HepG2 (cell line): Measurements from ENCODE around the gene ZNF584. TPM values are rescaled to one million over a fixed set of nuclear protein-coding genes. Genes with fewer than 3 reads are reported as not detected.

ENCODE experiments used
- HMG20A ChIP-seq: IDR thresholded peaks from 2 replicates; pipeline ENCODE4 v1.6.1; 2016; ENCODE audit warnings: borderline replicate concordance
- HNRNPLL ChIP-seq: fragments of 200-400 bp; formaldehyde crosslinking; IDR thresholded peaks from 2 replicates; pipeline ENCODE4 v1.6.1; 2017; ENCODE audit warnings: mild to moderate bottlenecking, low read depth, low read length; ENCODE audit not compliant: poor library complexity, severe bottlenecking
- IRF2 ChIP-seq: IDR thresholded peaks from 2 replicates; pipeline ENCODE4 v1.6.1; 2018; ENCODE audit warnings: missing genetic modification reagents, missing compliant biosample characterization
- KDM3A ChIP-seq: IDR thresholded peaks from 2 replicates; pipeline ENCODE4 v1.6.1; 2018; ENCODE audit warnings: low read depth, missing compliant biosample characterization
- MTF1 ChIP-seq: sonication (generic); formaldehyde crosslinking; IDR thresholded peaks from 2 replicates; pipeline ENCODE4 v1.5.0; 2020; ENCODE audit warnings: missing genetic modification reagents
- SP140L ChIP-seq: sonication (generic); formaldehyde crosslinking; IDR thresholded peaks from 2 replicates; pipeline ENCODE4 v1.4.0; 2020; ENCODE audit warnings: missing genetic modification reagents, borderline replicate concordance
- ZBTB20 ChIP-seq: sonication (generic); formaldehyde crosslinking; IDR thresholded peaks from 2 replicates; pipeline ENCODE4 v1.8.1; 2023; ENCODE audit warnings: missing genetic modification reagents, low read depth, mild to moderate bottlenecking, borderline replicate concordance
- ZBTB7B ChIP-seq: sonication (generic); formaldehyde crosslinking; IDR thresholded peaks from 2 replicates; pipeline ENCODE4 v1.4.0; 2020; ENCODE audit warnings: missing genetic modification reagents
- ZFP36L2 ChIP-seq: sonication (generic); formaldehyde crosslinking; IDR thresholded peaks from 2 replicates; pipeline ENCODE4 v1.4.0; 2020; ENCODE audit warnings: missing genetic modification reagents
- ZNF138 ChIP-seq: sonication (generic); formaldehyde crosslinking; IDR thresholded peaks from 2 replicates; pipeline ENCODE4 v1.5.0; 2020; ENCODE audit warnings: mild to moderate bottlenecking, low read depth, missing genetic modification reagents
- ZNF558 ChIP-seq: sonication (generic); formaldehyde crosslinking; IDR thresholded peaks from 2 replicates; pipeline ENCODE4 v1.9.0; 2022; ENCODE audit warnings: mild to moderate bottlenecking, missing genetic modification reagents, borderline replicate concordance
- ZNF644 ChIP-seq: IDR thresholded peaks from 2 replicates; pipeline ENCODE4 v1.6.1; 2016; ENCODE audit warnings: low read depth
- ZNF713 ChIP-seq: sonication (generic); formaldehyde crosslinking; IDR thresholded peaks from 2 replicates; pipeline ENCODE4 v1.4.0; 2020; ENCODE audit warnings: mild to moderate bottlenecking, missing genetic modification reagents
- polyA plus RNA-seq, 8 experiments: library from polyadenylated mRNA; depleted of rRNA in 3 of 8; stranded (reverse) in 7 of 8; unstranded in 1 of 8; fragments of >200 nt; fragmentation: Illumina TruSeq in 4 of 8; extraction: Trizol in 4 of 8; gene quantifications; 2 replicates each; pipeline versions ENCODE4 v1.2.1 to v1.2.3, GENCODE V29; 2011 to 2016; ENCODE audit warnings: low read depth in 4 of 8, missing spikeins in 1 of 8, mixed read lengths in 1 of 8; ENCODE audit not compliant: insufficient read depth in 1 of 8
- total RNA-seq, 5 experiments: library from RNA; depleted of rRNA; stranded (reverse); fragments of >200 nt; fragmentation: Illumina TruSeq; extraction: Trizol; gene quantifications; 2 replicates each; pipeline ENCODE4 v1.2.3, GENCODE V29; 2016; ENCODE audit warnings: low read depth in 1 of 5
- TF ChIP-seq, protein P1 (sequence below): sonication (generic); formaldehyde crosslinking; IDR thresholded peaks from 2 replicates; pipeline ENCODE4 v1.8.1; 2022; ENCODE audit warnings: mild to moderate bottlenecking, missing genetic modification reagents
- TF ChIP-seq, protein P2 (sequence below): sonication (generic); formaldehyde crosslinking; IDR thresholded peaks from 2 replicates; pipeline ENCODE4 v1.5.0; 2020; ENCODE audit warnings: missing genetic modification reagents, mild to moderate bottlenecking, borderline replicate concordance
- TF ChIP-seq, protein P3 (sequence below): sonication (generic); formaldehyde crosslinking; IDR thresholded peaks from 2 replicates; pipeline ENCODE4 v1.4.0; 2020; ENCODE audit warnings: mild to moderate bottlenecking, missing genetic modification reagents
- TF ChIP-seq, protein P4 (sequence below): sonication (generic); formaldehyde crosslinking; IDR thresholded peaks from 2 replicates; pipeline ENCODE4 v1.9.0; 2021; ENCODE audit warnings: missing genetic modification reagents, mild to moderate bottlenecking, borderline replicate concordance
- TF ChIP-seq, protein P5 (sequence below): sonication (generic); formaldehyde crosslinking; conservative IDR thresholded peaks from 2 replicates; pipeline ENCODE4 v1.4.0; 2020; ENCODE audit warnings: missing genetic modification reagents
- TF ChIP-seq, protein P6 (sequence below): sonication (generic); formaldehyde crosslinking; IDR thresholded peaks from 2 replicates; pipeline ENCODE4 v1.4.0; 2020; ENCODE audit warnings: missing genetic modification reagents

ZNF584 gene
- total and polyA plus RNA-seq, 2 of the 13 experiments (the other 11 are each of a cell fraction or from before 2014, with no cell fraction given), result 2.4 to 7.0 TPM

DNA sequence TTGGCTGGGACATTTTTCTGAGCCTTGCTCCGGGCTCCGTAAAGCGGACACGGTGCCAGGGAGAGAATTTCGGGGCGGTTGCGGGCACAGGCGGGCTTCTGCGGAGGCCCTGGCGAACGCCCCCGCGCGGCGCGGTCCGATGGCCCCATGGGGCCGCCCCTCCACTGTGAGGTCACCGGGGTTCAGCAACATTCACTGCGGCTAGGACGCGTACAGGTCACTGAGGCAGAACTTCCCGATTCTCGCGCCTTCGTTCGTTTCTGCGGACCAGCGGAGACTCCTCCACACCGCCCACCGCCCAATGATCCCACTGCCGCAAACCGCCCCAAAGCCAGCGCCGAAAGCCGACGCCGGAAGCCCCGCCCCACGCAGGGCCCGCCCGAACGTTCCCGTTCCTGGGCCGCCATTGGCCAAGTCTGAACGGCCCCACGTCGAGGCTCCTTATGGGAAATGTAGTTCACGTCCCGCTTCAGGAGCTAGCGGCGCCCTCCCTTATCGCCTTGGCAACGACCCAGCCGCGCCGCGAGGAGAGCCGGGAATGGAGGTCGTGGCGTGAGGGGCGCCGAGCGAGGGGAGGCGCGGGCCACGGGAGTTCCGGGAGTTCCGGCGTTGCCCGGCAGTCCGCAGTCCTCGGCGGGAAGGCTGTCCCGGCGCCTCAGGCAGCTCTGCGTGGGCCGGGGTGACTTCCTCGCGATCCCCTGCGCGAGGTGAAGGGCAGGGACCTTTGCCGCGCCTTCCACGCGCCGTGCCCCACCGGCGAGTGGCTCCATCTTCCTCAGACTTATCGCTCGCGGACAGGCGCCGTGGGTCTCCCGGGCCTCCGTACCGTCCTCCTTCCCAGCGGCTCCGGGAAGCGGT lies at the start of gene ZNF584 (continued):
- TF ChIP-seq, protein P1, sequence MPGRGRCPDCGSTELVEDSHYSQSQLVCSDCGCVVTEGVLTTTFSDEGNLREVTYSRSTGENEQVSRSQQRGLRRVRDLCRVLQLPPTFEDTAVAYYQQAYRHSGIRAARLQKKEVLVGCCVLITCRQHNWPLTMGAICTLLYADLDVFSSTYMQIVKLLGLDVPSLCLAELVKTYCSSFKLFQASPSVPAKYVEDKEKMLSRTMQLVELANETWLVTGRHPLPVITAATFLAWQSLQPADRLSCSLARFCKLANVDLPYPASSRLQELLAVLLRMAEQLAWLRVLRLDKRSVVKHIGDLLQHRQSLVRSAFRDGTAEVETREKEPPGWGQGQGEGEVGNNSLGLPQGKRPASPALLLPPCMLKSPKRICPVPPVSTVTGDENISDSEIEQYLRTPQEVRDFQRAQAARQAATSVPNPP (CRISPR knock-in tag), result peak; percentile 58
- TF ChIP-seq ZNF138, result no peak; the same call in 1 of the 2 replicates
- TF ChIP-seq, protein P2, sequence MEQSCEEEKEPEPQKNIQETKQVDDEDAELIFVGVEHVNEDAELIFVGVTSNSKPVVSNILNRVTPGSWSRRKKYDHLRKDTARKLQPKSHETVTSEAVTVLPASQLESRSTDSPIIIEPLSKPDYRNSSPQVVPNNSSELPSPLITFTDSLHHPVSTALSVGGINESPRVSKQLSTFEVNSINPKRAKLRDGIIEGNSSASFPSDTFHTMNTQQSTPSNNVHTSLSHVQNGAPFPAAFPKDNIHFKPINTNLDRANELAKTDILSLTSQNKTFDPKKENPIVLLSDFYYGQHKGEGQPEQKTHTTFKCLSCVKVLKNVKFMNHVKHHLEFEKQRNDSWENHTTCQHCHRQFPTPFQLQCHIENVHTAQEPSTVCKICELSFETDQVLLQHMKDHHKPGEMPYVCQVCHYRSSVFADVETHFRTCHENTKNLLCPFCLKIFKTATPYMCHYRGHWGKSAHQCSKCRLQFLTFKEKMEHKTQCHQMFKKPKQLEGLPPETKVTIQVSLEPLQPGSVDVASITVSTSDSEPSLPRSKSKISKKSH (CRISPR knock-in tag), result peak; percentile 59; the same call in 1 of the 2 replicates
- no peak for TF ChIP-seq KDM3A (CRISPR knock-in tag)
- no peak; the same call in 1 of the 2 replicates for TF ChIP-seq ZNF558 (CRISPR knock-in tag)
- peak; percentile 61; the same call in 1 of the 2 replicates for TF ChIP-seq ZNF713
- peak; percentile 85 for TF ChIP-seq HNRNPLL
- TF ChIP-seq, protein P3, sequence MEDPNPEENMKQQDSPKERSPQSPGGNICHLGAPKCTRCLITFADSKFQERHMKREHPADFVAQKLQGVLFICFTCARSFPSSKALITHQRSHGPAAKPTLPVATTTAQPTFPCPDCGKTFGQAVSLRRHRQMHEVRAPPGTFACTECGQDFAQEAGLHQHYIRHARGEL (CRISPR knock-in tag), result peak; percentile 74; the same call in 1 of the 2 replicates
- no peak for TF ChIP-seq SP140L (CRISPR knock-in tag)
- TF ChIP-seq, protein P4, sequence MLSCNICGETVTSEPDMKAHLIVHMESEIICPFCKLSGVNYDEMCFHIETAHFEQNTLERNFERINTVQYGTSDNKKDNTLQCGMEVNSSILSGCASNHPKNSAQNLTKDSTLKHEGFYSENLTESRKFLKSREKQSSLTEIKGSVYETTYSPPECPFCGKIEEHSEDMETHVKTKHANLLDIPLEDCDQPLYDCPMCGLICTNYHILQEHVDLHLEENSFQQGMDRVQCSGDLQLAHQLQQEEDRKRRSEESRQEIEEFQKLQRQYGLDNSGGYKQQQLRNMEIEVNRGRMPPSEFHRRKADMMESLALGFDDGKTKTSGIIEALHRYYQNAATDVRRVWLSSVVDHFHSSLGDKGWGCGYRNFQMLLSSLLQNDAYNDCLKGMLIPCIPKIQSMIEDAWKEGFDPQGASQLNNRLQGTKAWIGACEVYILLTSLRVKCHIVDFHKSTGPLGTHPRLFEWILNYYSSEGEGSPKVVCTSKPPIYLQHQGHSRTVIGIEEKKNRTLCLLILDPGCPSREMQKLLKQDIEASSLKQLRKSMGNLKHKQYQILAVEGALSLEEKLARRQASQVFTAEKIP (CRISPR knock-in tag), result no peak
- TF ChIP-seq, protein P5, sequence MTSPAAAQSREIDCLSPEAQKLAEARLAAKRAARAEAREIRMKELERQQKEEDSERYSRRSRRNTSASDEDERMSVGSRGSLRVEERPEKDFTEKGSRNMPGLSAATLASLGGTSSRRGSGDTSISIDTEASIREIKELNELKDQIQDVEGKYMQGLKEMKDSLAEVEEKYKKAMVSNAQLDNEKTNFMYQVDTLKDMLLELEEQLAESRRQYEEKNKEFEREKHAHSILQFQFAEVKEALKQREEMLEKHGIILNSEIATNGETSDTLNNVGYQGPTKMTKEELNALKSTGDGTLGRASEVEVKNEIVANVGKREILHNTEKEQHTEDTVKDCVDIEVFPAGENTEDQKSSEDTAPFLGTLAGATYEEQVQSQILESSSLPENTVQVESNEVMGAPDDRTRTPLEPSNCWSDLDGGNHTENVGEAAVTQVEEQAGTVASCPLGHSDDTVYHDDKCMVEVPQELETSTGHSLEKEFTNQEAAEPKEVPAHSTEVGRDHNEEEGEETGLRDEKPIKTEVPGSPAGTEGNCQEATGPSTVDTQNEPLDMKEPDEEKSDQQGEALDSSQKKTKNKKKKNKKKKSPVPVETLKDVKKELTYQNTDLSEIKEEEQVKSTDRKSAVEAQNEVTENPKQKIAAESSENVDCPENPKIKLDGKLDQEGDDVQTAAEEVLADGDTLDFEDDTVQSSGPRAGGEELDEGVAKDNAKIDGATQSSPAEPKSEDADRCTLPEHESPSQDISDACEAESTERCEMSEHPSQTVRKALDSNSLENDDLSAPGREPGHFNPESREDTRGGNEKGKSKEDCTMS, result no peak
- peak; percentile 89 for TF ChIP-seq IRF2 (CRISPR knock-in tag)
- TF ChIP-seq, protein P6, sequence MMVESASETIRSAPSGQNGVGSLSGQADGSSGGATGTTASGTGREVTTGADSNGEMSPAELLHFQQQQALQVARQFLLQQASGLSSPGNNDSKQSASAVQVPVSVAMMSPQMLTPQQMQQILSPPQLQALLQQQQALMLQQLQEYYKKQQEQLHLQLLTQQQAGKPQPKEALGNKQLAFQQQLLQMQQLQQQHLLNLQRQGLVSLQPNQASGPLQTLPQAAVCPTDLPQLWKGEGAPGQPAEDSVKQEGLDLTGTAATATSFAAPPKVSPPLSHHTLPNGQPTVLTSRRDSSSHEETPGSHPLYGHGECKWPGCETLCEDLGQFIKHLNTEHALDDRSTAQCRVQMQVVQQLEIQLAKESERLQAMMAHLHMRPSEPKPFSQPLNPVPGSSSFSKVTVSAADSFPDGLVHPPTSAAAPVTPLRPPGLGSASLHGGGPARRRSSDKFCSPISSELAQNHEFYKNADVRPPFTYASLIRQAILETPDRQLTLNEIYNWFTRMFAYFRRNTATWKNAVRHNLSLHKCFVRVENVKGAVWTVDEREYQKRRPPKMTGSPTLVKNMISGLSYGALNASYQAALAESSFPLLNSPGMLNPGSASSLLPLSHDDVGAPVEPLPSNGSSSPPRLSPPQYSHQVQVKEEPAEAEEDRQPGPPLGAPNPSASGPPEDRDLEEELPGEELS (CRISPR knock-in tag), result peak; percentile 12; the same call in 1 of the 2 replicates
- no peak; the same call in 1 of the 2 replicates for TF ChIP-seq ZBTB7B (CRISPR knock-in tag)
- peak; percentile 70; the same call in 1 of the 2 replicates for TF ChIP-seq ZBTB20 (CRISPR knock-in tag)
- no peak for TF ChIP-seq HMG20A (CRISPR knock-in tag)
- no peak for TF ChIP-seq MTF1
- peak; percentile 26; the same call in 1 of the 2 replicates for TF ChIP-seq ZFP36L2
- TF ChIP-seq ZNF644 (CRISPR knock-in tag), result no peak
